GM20000 (cell line): ENCODE results near the gene A2ML1.
"Not testable (repeated sequence)": the region's sequence is repeated elsewhere in the genome, so short reads cannot be mapped to it uniquely, and the experiment has no call there.

Source experiments
- DNase-seq: peaks from one replicate; pipeline ENCODE4 v3.0.0; 2012; ENCODE audit warnings: low spot score
- CTCF ChIP-seq: IDR thresholded peaks from 2 replicates; pipeline ENCODE4 v1.5.1; 2012; ENCODE audit warnings: mild to moderate bottlenecking, control low read depth; ENCODE audit errors: extremely low read depth, missing control alignments

The A2ML1 gene

GRCh38 chr12:8894378-8894777, 72.0 kb downstream of the A2ML1 start:
- TF ChIP-seq CTCF: no peak
- DNase-seq: no peak

GRCh38 chr12:8894986-8895385, 72.6 kb downstream of the A2ML1 start:
- no peak for DNase-seq
- no peak for TF ChIP-seq CTCF

DNA sequence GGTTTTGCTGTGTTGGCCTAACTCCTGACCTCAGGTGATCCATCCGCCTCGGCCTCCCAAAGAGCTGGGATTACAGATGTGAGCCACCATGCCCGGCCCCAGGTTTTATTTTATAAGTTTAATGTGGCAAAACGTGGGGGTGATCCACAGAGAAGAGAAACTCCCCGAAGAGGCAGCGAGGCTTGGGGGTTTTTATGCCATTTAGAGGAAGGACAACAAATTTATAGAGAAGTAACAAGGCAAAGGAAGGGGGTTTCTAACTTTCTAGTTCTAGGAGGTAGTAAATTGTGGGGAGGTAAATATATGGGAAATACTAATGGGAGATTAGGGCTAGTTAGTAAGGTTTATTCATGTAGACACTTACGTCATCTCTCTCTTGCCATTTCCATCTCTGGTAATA, 74.7 kb downstream of the A2ML1 start:
- no peak for TF ChIP-seq CTCF
- no peak for DNase-seq

DNA sequence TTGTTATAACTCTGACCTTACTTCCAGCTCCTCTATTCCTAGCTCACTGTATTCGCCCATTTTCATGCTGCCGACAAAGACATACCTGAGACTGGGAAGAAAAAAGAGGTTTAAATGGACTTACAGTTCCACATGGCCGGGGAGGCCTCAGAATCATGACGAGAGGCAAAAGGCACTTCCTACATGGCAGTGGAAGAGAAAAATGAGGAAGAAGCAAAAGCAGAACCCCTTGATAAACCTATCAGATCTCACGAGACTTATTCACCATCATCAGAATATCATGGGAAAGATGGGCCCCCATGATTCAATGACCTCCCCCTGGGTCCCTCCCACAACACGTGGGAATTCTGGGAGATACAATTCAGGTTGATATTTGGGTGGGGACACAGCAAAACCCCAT, 77.4 kb downstream of the A2ML1 start:
- TF ChIP-seq CTCF: no peak
- no peak for DNase-seq

- not testable (repeated sequence) for DNase-seq
These were observed 80.3 kb downstream of the A2ML1 start for GRCh38 chr12:8902703-8903102.

- no peak for TF ChIP-seq CTCF
- no peak for DNase-seq
These were observed 81.2 kb downstream of the A2ML1 start for GRCh38 chr12:8903646-8904045.

- no peak for TF ChIP-seq CTCF
- DNase-seq: no peak
These were observed 82.2 kb downstream of the A2ML1 start for GRCh38 chr12:8904665-8905064.

GRCh38 chr12:8905546-8905945, 83.1 kb downstream of the A2ML1 start:
- TF ChIP-seq CTCF: no peak
- no peak for DNase-seq
